ENCODE results near the gene MAP3K19.

MAP3K19 gene

DNA sequence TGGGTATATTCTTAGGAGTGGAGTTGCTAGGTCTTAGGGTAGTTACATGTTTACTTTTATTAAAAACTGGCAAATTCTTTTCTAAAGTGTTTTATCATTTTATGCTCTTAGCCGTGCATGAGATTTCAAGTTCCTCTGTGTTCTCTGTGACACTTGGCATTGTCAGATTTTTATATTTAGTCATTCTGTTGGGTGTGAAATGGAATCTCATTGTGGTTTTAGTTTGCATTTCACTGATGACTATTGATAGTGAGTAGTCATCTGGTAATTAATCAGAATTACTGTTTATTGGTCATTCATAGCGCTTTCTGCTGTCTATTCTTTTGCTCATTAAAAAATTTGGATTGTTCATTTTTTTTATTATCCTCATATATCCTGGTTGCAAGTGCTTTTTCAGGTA is 39.0 kb upstream of the MAP3K19 start:
- no peak overlapping the region for H3K27ac ChIP-seq
- H3K9me3 ChIP-seq (ENCODE audit: low read depth, low read length): 0 out of 2 replicates have a peak, but pooled peaks cover 5% of the 10 kb centered on the region
- H3K36me3 ChIP-seq (ENCODE audit: insufficient read depth, low read length): peaks cover 31% of the 10 kb centered on the region
- no peak for DNase-seq (ENCODE audit: low read depth, low spot score)
- no peak overlapping the region for H3K4me3 ChIP-seq
- no peak overlapping the region for H3K9ac ChIP-seq (ENCODE audit: insufficient read length)
- TF ChIP-seq POLR2AphosphoS5 (IDR thresholded peaks at IDR 0.05; ENCODE audit: borderline replicate concordance, low read depth, low read length): no peak
- no peak for TF ChIP-seq FOXP2 (optimal IDR thresholded peaks at IDR 0.05; ENCODE audit: control extremely low read depth, extremely low read length, insufficient read depth)
- TF ChIP-seq EZH2 (IDR thresholded peaks at IDR 0.05): no peak

DNA sequence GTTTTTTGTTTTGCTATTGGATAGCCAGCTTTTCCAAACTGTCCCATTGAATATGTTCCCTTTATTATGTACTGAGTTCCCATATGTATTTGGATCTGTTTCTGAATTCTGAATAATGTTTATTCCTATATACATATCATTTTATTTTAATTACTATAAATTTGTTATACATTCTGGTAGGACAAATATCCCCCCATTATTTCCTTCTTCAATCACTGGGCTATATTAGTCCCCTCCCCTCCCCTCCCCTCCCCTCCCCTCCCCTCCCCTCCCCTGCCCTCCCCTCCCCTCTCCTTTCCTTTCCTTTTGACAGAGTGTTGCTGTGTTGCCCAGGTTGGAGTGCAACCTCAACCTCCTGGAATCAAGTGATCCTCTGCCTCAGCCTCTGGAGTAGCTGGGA is 31.2 kb upstream of the MAP3K19 start:
- Histone ChIP-seq H3K36me3 (ENCODE audit: insufficient read depth, low read length) (peaks cover 24% of the 10 kb centered on the region), H3K4me3 (no peak overlapping the region), H3K27ac (no peak overlapping the region), H3K9me3 (ENCODE audit: low read depth, low read length) (no peaks in the 10 kb centered on the region), H3K9ac (ENCODE audit: insufficient read length) (no peak overlapping the region)
- TF ChIP-seq FOXP2 (optimal IDR thresholded peaks at IDR 0.05; ENCODE audit: control extremely low read depth, extremely low read length, insufficient read depth) (no peak), EZH2 (IDR thresholded peaks at IDR 0.05) (no peak), POLR2AphosphoS5 (IDR thresholded peaks at IDR 0.05; ENCODE audit: borderline replicate concordance, low read depth, low read length) (no peak)
- DNase-seq (ENCODE audit: low read depth, low spot score): no peak

DNA sequence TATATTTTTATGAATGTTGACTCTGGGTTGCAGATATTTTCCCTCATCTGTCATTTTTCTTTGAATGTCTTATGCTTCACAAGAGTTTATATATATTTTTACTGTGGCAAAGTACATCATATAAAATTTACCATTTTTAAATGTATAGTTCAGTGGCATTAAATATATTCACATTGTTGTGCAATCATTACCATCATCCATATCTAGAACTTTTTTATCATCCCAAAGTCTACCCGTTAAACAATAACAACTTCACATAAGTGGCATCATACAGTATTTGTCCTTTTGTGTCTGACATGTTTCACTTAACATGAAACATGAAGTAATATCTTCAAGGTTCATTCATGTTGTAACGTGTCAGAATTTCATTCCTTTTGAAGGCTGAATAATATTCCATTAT is 29.3 kb upstream of the MAP3K19 start:
- no peak for TF ChIP-seq POLR2AphosphoS5 (IDR thresholded peaks at IDR 0.05; ENCODE audit: borderline replicate concordance, low read depth, low read length)
- no peak for TF ChIP-seq EZH2 (IDR thresholded peaks at IDR 0.05)
- TF ChIP-seq FOXP2 (optimal IDR thresholded peaks at IDR 0.05; ENCODE audit: control extremely low read depth, extremely low read length, insufficient read depth): no peak
- H3K9me3 ChIP-seq (ENCODE audit: low read depth, low read length): peaks cover 12% of the 10 kb centered on the region
- no peak for DNase-seq (ENCODE audit: low read depth, low spot score)
- H3K4me3 ChIP-seq: no peak overlapping the region
- H3K27ac ChIP-seq: no peak overlapping the region
- H3K9ac ChIP-seq (ENCODE audit: insufficient read length): no peak overlapping the region
- H3K36me3 ChIP-seq (ENCODE audit: insufficient read depth, low read length): peaks cover 23% of the 10 kb centered on the region

DNA sequence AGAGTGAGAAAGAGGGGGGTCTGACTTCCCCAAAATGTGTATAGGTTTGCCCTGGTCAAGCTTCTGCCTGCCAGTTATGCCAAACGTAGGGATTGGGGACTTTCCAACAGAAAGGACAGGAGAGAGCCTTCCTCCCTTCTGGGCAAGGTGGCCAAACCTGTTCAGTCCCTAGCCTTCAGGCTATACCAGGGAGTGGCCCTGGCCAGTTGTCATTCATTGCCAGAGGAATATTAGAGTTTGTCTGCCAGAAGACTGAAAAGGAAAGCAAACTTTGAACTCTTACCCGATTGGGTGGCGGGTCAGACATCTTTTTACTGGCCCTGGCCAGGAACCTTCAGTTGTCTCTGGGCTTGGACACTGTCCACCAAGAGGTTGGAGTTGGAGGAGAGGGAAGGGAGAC is 27.0 kb upstream of the MAP3K19 start:
- DNase-seq (ENCODE audit: low read depth, low spot score): no peak
- H3K9me3 ChIP-seq (ENCODE audit: low read depth, low read length): peaks cover 14% of the 10 kb centered on the region

DNA sequence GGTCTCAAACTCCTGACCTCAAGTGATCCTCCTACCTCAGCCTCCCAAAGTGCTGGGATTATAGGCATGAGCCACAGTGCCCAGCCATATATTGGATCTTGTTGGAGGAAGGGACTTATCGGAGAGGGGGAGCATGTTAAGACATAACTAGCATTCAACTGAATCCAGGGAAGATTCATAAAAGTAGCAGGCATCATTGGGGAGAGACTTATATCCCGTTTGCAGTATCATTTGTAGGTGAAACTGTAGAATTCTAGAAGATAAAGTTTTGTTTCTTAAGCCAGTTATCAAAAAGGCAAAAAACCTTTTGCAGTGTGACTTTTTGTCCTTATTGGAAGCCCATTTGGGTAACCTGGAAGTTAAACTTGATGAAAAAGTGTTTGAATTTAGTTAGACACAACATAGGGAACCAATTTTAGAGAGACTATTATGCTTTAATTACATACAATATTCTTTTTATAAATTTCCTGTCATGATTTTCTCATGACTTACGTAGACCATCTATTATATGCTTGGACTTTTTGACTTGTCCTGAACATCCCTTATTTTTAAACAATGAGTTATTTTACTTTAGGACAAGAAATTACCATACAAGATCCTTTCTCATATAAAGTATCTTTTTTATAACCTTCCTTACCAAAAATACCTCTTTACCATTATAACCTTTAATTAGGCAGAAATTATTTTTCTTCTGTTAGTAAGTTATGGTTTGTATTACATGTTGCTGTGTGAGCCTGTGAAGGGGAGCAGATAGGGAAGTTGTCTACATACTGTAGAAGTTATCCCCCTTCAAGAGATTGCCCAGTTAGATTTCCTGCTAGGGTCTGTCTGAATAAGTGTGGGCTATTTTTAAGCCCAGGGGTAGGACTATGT is 25.1 kb upstream of the MAP3K19 start:
- Histone ChIP-seq H3K9ac (ENCODE audit: insufficient read length) (no peak overlapping the region), H3K9me3 (ENCODE audit: low read depth, low read length) (peaks cover 14% of the 10 kb centered on the region), H3K27ac (no peak overlapping the region), H3K4me3 (no peak overlapping the region), H3K36me3 (ENCODE audit: insufficient read depth, low read length) (peaks cover 42% of the 10 kb centered on the region)
- TF ChIP-seq POLR2AphosphoS5 (IDR thresholded peaks at IDR 0.05; ENCODE audit: borderline replicate concordance, low read depth, low read length) (no peak), FOXP2 (optimal IDR thresholded peaks at IDR 0.05; ENCODE audit: control extremely low read depth, extremely low read length, insufficient read depth) (no peak), EZH2 (IDR thresholded peaks at IDR 0.05) (no peak)
- no peak for DNase-seq (ENCODE audit: low read depth, low spot score)

More for the DNA sequence above, 27.0 kb upstream of the MAP3K19 start:
- H3K36me3 ChIP-seq (ENCODE audit: insufficient read depth, low read length): peaks cover 32% of the 10 kb centered on the region
- no peak overlapping the region for H3K4me3 ChIP-seq
- TF ChIP-seq EZH2 (IDR thresholded peaks at IDR 0.05) (no peak), FOXP2 (optimal IDR thresholded peaks at IDR 0.05; ENCODE audit: control extremely low read depth, extremely low read length, insufficient read depth) (no peak), POLR2AphosphoS5 (IDR thresholded peaks at IDR 0.05; ENCODE audit: borderline replicate concordance, low read depth, low read length) (no peak)
- H3K9ac ChIP-seq (ENCODE audit: insufficient read length): no peak overlapping the region
- H3K27ac ChIP-seq: no peak overlapping the region

DNA sequence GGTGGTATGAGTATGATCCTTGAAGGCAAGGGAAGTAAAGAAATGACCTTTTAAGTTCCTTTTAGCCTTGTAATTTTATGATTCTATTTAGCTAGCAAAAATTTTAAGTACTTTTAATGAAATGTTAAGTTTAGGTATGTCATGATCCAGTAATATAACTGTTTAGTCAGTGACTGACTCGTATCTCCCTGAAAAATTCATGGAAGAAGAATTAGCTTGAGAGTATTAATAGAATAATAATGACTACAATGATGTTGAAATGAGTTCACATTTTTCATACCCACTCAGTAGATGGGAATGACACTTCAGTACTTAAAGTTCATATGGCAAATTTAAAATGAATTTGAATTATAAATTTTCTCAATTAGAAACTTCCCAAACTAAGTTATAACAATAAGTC is 19.5 kb upstream of the MAP3K19 start:
- TF ChIP-seq FOXP2 (optimal IDR thresholded peaks at IDR 0.05; ENCODE audit: control extremely low read depth, extremely low read length, insufficient read depth) (no peak), POLR2AphosphoS5 (IDR thresholded peaks at IDR 0.05; ENCODE audit: borderline replicate concordance, low read depth, low read length) (no peak), EZH2 (IDR thresholded peaks at IDR 0.05) (no peak)
- peaks cover 75% of the 10 kb centered on the region for H3K36me3 ChIP-seq (ENCODE audit: insufficient read depth, low read length)

DNA sequence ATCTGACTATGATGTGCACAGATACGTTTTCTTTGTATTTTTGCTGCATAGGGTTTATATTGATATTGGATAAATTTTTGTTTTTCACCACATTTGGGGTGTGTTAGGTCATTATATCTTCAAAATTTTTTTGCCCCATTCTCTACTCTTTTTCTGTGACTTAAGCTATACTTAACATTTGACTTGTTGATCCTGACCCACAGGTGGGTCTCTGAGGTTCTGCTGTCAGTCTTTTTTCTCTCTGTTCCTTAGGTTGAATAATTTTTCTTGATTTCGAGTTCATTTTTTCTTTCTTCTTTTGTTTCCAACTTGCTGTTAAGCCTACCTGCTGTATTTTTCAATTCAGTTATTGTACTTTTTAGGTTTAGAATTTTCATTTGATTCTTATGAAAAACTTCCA is 16.9 kb upstream of the MAP3K19 start:
- TF ChIP-seq FOXP2 (optimal IDR thresholded peaks at IDR 0.05; ENCODE audit: control extremely low read depth, extremely low read length, insufficient read depth): no peak
- H3K36me3 ChIP-seq (ENCODE audit: insufficient read depth, low read length): peaks cover 82% of the 10 kb centered on the region
- H3K4me3 ChIP-seq: no peak overlapping the region
- no peak overlapping the region for H3K27ac ChIP-seq
- no peak for DNase-seq (ENCODE audit: low read depth, low spot score)
- no peak overlapping the region for H3K9ac ChIP-seq (ENCODE audit: insufficient read length)
- peaks cover 7% of the 10 kb centered on the region; the same call in 1 of the 2 replicates for H3K9me3 ChIP-seq (ENCODE audit: low read depth, low read length)

More for the DNA sequence above, 19.5 kb upstream of the MAP3K19 start:
- Histone ChIP-seq H3K4me3 (no peak overlapping the region), H3K27ac (no peak overlapping the region), H3K9ac (ENCODE audit: insufficient read length) (no peak overlapping the region), H3K9me3 (ENCODE audit: low read depth, low read length) (peaks cover 11% of the 10 kb centered on the region)
- DNase-seq (ENCODE audit: low read depth, low spot score): no peak

DNA sequence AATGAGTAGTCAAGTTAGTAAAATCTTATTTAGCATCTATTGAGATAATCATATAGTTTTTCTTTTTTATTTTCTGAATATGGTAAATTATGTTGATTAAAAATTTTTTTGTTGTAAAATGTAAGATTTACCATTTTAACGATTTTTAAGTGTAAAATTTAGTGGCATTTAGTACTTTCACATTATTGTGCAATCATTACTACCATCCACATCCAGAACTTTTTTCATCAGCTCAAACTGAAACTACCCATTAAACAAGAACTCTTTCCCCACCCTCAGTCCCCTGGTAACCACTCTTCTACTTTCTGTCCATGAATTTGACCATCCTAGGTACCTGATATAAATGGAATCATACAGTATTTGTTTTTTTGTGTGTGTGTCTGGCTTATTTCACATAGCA is 16.0 kb upstream of the MAP3K19 start:
- Histone ChIP-seq H3K27ac (no peak overlapping the region), H3K4me3 (no peak overlapping the region), H3K9me3 (ENCODE audit: low read depth, low read length) (peaks cover 7% of the 10 kb centered on the region; the same call in 1 of the 2 replicates), H3K9ac (ENCODE audit: insufficient read length) (no peak overlapping the region), H3K36me3 (ENCODE audit: insufficient read depth, low read length) (peaks cover 79% of the 10 kb centered on the region)
- TF ChIP-seq EZH2 (IDR thresholded peaks at IDR 0.05) (no peak), FOXP2 (optimal IDR thresholded peaks at IDR 0.05; ENCODE audit: control extremely low read depth, extremely low read length, insufficient read depth) (no peak), POLR2AphosphoS5 (IDR thresholded peaks at IDR 0.05; ENCODE audit: borderline replicate concordance, low read depth, low read length) (no peak)
- no peak for DNase-seq (ENCODE audit: low read depth, low spot score)
